OCI-LY7 (cell line): ENCODE data around the gene ZNF292.

ENCODE experiments used
- CTCF ChIP-seq: fragments of 200-600 bp; sonication (generic); conservative IDR thresholded peaks from 2 replicates; pipeline ENCODE4 v1.5.1; 2014; ENCODE audit warnings: mild to moderate bottlenecking, antibody characterized with exemption, low read length, moderate library complexity, mixed read lengths
- EZH2phosphoT487 ChIP-seq: fragments of 200-600 bp; sonication (generic); IDR thresholded peaks from 2 replicates; pipeline ENCODE4 v1.6.1; 2018; ENCODE audit warnings: low read depth, borderline replicate concordance, mild to moderate bottlenecking, mixed run types, antibody characterized with exemption, low read length, moderate library complexity, mixed read lengths

GRCh38 chr6:87115402-87116135 lies 39.8 kb upstream of the ZNF292 start:
- TF ChIP-seq CTCF (no peak), EZH2phosphoT487 (no peak)
